Measurements from ENCODE around the gene SERPINA9.

The SERPINA9 gene

GRCh38 chr14:94460631-94461416 is 15.2 kb downstream of the SERPINA9 start:
- TF ChIP-seq, protein P1, sequence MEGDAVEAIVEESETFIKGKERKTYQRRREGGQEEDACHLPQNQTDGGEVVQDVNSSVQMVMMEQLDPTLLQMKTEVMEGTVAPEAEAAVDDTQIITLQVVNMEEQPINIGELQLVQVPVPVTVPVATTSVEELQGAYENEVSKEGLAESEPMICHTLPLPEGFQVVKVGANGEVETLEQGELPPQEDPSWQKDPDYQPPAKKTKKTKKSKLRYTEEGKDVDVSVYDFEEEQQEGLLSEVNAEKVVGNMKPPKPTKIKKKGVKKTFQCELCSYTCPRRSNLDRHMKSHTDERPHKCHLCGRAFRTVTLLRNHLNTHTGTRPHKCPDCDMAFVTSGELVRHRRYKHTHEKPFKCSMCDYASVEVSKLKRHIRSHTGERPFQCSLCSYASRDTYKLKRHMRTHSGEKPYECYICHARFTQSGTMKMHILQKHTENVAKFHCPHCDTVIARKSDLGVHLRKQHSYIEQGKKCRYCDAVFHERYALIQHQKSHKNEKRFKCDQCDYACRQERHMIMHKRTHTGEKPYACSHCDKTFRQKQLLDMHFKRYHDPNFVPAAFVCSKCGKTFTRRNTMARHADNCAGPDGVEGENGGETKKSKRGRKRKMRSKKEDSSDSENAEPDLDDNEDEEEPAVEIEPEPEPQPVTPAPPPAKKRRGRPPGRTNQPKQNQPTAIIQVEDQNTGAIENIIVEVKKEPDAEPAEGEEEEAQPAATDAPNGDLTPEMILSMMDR (IDR thresholded peaks at IDR 0.05; ENCODE audit: borderline replicate concordance, control extremely low read depth, extremely low read depth, insufficient read depth, missing control alignments): no peak
- DNase-seq (ENCODE audit: low spot score): no peak
- in situ Hi-C loops (cut with MboI; ENCODE audit: low sequenced_read_pairs, unreplicated experiment): no loop called here

DNA sequence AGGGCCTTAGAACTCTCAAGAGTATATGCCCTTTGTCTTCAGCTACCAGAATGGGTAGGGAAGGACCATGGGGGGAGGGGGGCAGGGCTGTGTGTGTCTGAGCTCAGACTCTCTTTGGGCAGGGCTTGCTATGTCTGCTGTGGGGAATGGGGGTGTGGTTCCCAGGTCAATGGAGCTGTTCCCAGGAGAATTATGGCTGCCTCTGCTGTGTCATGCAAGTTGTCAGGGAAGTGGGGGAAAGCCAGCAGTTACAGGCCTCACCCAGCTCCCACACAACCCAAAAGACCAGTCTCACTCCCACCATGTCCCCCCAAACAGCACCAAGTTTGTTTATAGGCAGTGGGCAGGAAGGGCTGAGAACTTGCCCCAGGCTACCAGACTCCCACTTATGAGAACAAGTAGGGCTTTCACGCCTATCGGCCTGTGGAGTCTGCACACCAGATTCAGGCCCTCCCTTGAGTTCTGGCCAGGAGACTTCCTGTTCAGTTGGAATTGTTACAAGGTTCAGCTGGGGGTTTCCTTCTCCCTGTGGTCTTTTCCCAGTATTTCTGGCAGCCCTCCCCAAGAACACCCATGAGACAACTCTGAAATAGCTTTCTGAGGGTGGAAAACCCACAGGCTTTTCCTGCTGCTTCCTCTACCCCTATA is 17.3 kb downstream of the SERPINA9 start:
- no peak for DNase-seq (ENCODE audit: low spot score)
- in situ Hi-C loops (cut with MboI; ENCODE audit: low sequenced_read_pairs, unreplicated experiment): no loop called here
- TF ChIP-seq, protein P1 (IDR thresholded peaks at IDR 0.05; ENCODE audit: borderline replicate concordance, control extremely low read depth, extremely low read depth, insufficient read depth, missing control alignments): no peak

- in situ Hi-C loops (cut with MboI; ENCODE audit: low sequenced_read_pairs, unreplicated experiment): no loop called here
- DNase-seq (ENCODE audit: low spot score): no peak
- TF ChIP-seq, protein P1 (IDR thresholded peaks at IDR 0.05; ENCODE audit: borderline replicate concordance, control extremely low read depth, extremely low read depth, insufficient read depth, missing control alignments): no peak
Observed at GRCh38 chr14:94458096-94458495, 17.9 kb downstream of the SERPINA9 start.

DNA sequence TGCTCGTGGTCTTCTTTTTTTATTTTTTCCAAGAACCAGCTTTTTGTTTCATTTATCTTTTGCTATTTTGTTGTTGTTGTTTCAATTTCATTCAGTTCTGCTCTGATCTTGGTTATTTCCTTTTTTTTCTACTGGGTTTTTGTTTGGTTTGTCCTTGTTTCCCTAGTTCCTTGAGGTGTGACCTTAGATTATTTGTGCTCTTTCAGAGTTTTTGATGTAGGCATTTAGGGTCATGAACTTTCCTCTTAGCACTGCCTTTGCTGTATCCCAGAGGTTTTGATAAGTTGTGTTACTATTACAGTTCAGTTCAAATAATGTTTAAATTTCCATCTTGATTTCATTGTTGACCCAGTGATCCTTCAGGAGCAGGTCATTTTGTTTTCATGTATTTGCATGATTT is 20.1 kb downstream of the SERPINA9 start:
- TF ChIP-seq, protein P1 (IDR thresholded peaks at IDR 0.05; ENCODE audit: borderline replicate concordance, control extremely low read depth, extremely low read depth, insufficient read depth, missing control alignments): no peak
- DNase-seq (ENCODE audit: low spot score): no peak
- in situ Hi-C loops (cut with MboI; ENCODE audit: low sequenced_read_pairs, unreplicated experiment): no loop called here

DNA sequence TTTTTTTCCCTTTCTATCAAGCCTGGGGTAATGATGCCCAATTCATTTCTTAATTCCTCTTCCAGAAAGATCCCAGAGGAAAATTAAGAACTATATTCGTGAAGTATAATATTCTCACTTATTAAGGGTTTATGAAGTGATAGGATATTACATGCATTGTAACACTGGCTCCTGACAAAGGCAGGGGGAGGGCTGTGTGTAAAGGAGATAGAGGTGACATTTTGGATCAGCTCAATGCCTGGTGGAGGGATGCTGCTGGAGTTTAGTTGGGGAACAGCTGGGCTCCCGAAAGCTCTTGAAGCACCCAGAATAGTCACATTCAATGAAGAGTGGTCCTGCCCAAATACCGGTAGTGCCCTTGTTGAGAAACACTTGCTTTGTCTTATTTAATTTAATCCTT is 24.2 kb downstream of the SERPINA9 start:
- TF ChIP-seq, protein P1 (IDR thresholded peaks at IDR 0.05; ENCODE audit: borderline replicate concordance, control extremely low read depth, extremely low read depth, insufficient read depth, missing control alignments): no peak
- in situ Hi-C loops (cut with MboI; ENCODE audit: low sequenced_read_pairs, unreplicated experiment): no loop called here
- DNase-seq (ENCODE audit: low spot score): no peak

- in situ Hi-C loops (cut with MboI; ENCODE audit: low sequenced_read_pairs, unreplicated experiment): no loop called here
- TF ChIP-seq, protein P1 (IDR thresholded peaks at IDR 0.05; ENCODE audit: borderline replicate concordance, control extremely low read depth, extremely low read depth, insufficient read depth, missing control alignments): no peak
- no peak for DNase-seq (ENCODE audit: low spot score)
Observed at GRCh38 chr14:94451091-94451771, 24.8 kb downstream of the SERPINA9 start.
